GM23248 (cell line): Measurements from ENCODE around the gene ADIPOR2.

ENCODE experiments used
- EZH2 ChIP-seq: fragments of 200-600 bp; sonication (generic); IDR thresholded peaks from 2 replicates; pipeline ENCODE4 v1.6.1; 2018; ENCODE audit warnings: antibody characterized with exemption, mild to moderate bottlenecking; ENCODE audit not compliant: insufficient read depth, poor library complexity, severe bottlenecking
- EZH2phosphoT487 ChIP-seq: fragments of 200-600 bp; sonication (generic); IDR thresholded peaks from 2 replicates; pipeline ENCODE4 v1.6.1; 2018; ENCODE audit warnings: antibody characterized with exemption, moderate library complexity, mild to moderate bottlenecking, low read depth; ENCODE audit not compliant: insufficient read depth

DNA sequence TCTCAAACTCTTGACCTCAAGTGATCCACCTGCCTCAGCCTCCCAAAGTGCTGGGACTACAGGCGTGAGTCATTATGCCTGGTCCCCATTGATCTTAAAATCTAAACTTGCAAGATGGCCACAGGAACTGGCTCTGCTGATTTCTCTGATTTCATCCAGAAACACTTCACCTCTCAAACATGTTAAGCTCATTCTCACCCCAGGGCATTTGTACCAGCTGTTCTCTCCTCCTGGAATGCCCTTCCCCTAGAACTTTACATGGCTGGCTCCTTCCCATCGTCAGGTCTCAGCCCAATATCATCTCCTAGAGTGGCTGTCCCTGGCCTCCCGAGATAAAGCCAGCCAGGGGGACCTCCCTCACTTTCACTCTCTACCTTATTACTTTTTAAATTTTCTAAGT lies 124.2 kb downstream of the ADIPOR2 start:
- TF ChIP-seq EZH2phosphoT487 (no peak), EZH2 (no peak)
